ENCODE measurements around the gene MRPS18C. TPM values are rescaled to one million over a fixed set of nuclear protein-coding genes. Genes with fewer than 3 reads are reported as not detected.

The MRPS18C gene
- 10 to 100 TPM; 36.0 to 37.7 TPM for total RNA-seq
- long read RNA-seq, transcript MRPS18C-201 (6 exons, 1,643 nt): major isoform, 21 of 23 reads
- long read RNA-seq, partial matches to known transcripts: 0 of 23 reads
- long read RNA-seq, other reads (novel, unspliced or antisense): 0 of 23 reads

GRCh38 chr4:83455281-83456183 is at the start of gene MRPS18C, which contains the start of gene HELQ:
Gene MRPS18C (plus strand): TSS chr4:83456058. CDS start chr4:83456078, 20 bp downstream.
Gene HELQ (minus strand): TSS chr4:83455823. CDS start chr4:83455693, 130 bp downstream.
- intact Hi-C loops (cut with DNase I, micrococcal nuclease): loop anchor here in 1 of 2 donors (10.0 kb wide), 1 partner anchor 1081 kb away; the partner anchor contains the start of gene HNRNPD
- DNase-seq: peak; percentile 95 to 98
- peak; percentile 95 for ATAC-seq

DNA sequence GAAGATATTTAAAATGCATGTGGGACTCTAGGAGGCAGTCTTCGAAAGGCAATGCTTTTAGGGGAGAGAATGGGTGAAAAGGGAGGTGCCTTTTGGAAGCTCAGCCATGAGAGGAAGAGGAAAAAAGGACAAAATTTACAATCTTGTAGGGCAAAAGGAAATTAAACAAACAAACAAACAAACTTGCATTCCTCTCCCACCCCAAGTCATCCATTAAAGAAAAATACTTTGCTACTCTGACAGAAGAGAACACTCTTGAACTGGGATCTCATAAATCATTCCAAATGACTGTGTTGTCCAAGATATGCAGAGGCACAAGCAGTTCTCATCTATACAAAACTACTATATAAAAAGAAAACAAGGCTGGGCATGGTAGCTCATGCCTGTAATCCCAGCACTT is 47.0 kb upstream of the MRPS18C start:
- no peak for DNase-seq
- no peak for ATAC-seq
- intact Hi-C loops (cut with DNase I, micrococcal nuclease): no loop called here

- ATAC-seq (no peak), DNase-seq (no peak)
- intact Hi-C loops (cut with DNase I, micrococcal nuclease): no loop called here
Observed at GRCh38 chr4:83413676-83414075, 42.2 kb upstream of the MRPS18C start.

DNA sequence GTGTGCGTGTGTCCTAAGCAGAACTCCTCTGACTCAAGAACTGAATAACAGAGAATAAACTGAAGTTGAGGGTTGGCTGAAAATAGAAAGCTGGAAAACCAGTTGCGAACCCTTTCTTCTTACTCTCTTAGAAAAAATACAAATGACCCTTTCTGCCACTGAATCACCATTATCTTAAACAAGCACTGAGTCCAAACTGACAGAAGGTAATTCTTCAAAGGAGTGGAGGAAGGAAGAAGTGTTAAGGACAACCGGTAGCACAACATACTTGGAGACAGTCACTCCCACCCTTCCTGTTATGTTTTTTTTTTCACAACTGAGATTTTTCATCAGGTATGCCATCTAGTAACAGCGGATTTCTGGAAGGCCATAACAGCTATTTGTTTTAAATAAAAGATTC is 38.3 kb upstream of the MRPS18C start:
- DNase-seq: no peak
- intact Hi-C loops (cut with DNase I, micrococcal nuclease): no loop called here

DNA sequence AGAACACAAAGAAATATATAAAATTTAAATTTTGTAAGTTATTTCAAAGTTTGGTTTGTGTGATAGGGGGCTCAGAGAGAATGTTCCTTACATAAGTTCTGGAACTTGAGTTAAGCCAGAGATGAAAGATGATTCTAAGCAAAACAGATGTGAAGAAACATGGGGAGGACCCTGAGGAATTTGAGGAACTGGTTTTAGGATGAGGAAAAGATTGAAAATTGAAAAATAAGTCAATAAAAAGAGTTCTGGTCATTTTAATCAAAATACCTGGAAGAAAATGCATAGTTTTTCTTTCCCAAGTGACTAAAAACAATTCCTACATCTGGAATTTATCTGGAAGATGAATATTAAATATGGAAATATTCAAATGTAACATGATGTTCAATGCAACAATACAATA is 37.6 kb upstream of the MRPS18C start:
- ATAC-seq (no peak), DNase-seq (no peak)
- intact Hi-C loops (cut with DNase I, micrococcal nuclease): no loop called here

More for the DNA sequence above, 38.3 kb upstream of the MRPS18C start:
- no peak for ATAC-seq

DNA sequence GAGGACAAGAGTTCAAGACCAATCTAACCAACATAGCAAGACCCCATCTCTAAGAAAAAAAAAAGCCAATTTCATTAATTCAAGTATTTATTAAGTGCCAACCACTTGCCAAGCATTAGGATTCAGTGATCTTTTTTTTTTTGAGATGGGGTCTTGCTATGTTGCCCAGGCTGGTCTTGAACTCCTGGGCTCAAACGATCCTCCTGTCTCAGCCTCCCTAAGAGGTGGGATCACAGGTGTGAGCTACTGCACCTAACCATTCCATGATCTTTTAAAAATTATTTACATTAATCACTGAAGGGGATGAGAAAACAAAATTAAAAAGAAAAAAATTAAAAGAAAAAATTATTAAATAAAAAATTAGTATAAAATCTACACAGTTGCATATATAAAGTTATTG is 24.7 kb upstream of the MRPS18C start:
- intact Hi-C loops (cut with DNase I, micrococcal nuclease): no loop called here
- DNase-seq (no peak), ATAC-seq (no peak)

DNA sequence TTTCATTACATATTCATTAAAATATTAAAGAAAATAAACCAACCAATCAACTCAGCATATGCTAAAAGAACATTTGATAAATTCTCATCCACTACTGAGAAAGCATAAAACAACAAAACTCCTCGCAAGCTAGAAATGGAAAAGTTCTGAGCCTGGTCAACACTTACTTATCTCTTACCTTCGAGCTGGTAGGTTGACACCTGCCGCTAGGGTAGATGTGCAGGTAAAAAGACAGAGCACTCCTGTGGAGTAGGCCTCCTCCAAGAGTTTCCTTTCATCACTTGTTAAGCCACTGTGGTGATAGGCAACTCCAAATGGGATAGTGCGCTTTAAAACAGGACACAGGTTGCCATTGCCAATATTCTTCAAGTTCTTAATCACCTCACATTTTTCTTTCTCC is 19.2 kb upstream of the MRPS18C start:
- no peak for ATAC-seq
- intact Hi-C loops (cut with DNase I, micrococcal nuclease): no loop called here
- DNase-seq: no peak

GRCh38 chr4:83438719-83439118 is 17.1 kb upstream of the MRPS18C start:
- intact Hi-C loops (cut with DNase I, micrococcal nuclease): no loop called here
- ATAC-seq (no peak), DNase-seq (no peak)

GRCh38 chr4:83440148-83440814 is 15.6 kb upstream of the MRPS18C start:
- intact Hi-C loops (cut with DNase I, micrococcal nuclease): no loop called here
- DNase-seq (no peak), ATAC-seq (no peak)

DNA sequence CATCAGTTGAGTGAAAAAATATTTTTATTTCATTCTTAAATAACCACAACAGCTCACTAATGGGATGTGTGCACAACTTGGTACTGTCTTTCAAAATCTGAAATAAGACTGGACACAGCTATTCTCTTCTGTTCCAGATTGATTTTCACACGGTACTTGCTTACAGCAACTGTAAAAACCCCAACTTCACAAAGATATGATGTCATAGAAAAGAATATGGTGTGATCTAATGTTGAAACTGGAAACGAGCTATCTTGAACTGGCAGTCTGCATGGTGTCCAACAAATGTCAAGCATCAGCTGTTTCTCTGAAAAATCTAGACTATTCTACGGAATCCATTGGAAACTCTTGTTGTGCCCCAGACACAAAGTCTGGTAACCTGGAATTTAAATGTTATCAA is 15.0 kb upstream of the MRPS18C start:
- ATAC-seq: no peak
- intact Hi-C loops (cut with DNase I, micrococcal nuclease): no loop called here
- DNase-seq: no peak

DNA sequence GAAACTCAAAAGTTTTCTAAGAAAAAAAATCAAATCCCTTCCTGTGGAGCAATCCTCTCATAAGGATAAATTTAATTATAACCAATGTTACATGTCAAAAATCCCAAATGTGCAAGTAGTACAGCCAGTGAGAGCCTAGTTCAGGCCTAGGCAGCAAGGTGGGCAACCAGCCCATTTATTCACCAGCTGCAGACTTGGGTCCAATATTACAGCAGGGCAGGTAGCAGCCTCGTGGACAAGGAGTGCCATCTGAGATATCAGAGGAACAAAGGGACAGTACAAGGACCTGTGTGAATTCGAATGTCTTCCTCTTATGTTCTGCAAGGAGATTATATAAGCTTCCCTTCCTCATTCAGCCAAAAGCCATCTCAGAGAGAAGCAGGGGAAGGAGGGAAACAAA is 6.8 kb upstream of the MRPS18C start:
- intact Hi-C loops (cut with DNase I, micrococcal nuclease): no loop called here
- ATAC-seq (no peak), DNase-seq (no peak)

GRCh38 chr4:83454686-83455085 is 1.2 kb upstream of the MRPS18C start:
- intact Hi-C loops (cut with DNase I, micrococcal nuclease): loop anchor here in 1 of 2 donors (10.0 kb wide), 1 partner anchor 1080 kb away; the partner anchor contains the start of gene HNRNPD
- no peak for ATAC-seq
- no peak for DNase-seq

- intact Hi-C loops (cut with DNase I, micrococcal nuclease): loop anchor here in 1 of 2 donors (10.0 kb wide), 1 partner anchor 1081 kb away; the partner anchor contains the start of gene HNRNPD
- ATAC-seq (no peak), DNase-seq (no peak)
Observed at GRCh38 chr4:83456184-83456501, 285 bp downstream of the MRPS18C start.

DNA sequence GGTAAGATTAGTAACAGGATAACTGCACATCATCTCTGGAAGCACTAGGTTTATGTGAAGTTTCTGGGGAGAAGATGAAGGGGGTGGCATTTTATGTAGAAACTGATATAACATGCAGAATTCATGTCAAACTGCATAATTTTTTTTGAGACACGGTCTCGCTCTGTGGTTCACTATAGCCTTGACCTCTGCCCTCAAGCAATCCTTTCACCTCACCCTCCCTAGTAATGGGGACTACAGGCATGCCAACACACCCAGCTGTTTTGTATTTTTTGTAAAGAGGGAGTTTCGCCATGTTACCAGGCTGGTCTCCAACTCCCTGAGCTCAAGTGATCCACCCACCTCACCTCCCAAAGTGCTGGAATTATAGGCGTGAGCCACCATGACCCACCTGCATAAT is 17.6 kb downstream of the MRPS18C start:
- intact Hi-C loops (cut with DNase I, micrococcal nuclease): no loop called here
- ATAC-seq: no peak
- no peak for DNase-seq

- ATAC-seq (no peak), DNase-seq (no peak)
- intact Hi-C loops (cut with DNase I, micrococcal nuclease): no loop called here
Observed at GRCh38 chr4:83473966-83474365, 18.1 kb downstream of the MRPS18C start.

DNA sequence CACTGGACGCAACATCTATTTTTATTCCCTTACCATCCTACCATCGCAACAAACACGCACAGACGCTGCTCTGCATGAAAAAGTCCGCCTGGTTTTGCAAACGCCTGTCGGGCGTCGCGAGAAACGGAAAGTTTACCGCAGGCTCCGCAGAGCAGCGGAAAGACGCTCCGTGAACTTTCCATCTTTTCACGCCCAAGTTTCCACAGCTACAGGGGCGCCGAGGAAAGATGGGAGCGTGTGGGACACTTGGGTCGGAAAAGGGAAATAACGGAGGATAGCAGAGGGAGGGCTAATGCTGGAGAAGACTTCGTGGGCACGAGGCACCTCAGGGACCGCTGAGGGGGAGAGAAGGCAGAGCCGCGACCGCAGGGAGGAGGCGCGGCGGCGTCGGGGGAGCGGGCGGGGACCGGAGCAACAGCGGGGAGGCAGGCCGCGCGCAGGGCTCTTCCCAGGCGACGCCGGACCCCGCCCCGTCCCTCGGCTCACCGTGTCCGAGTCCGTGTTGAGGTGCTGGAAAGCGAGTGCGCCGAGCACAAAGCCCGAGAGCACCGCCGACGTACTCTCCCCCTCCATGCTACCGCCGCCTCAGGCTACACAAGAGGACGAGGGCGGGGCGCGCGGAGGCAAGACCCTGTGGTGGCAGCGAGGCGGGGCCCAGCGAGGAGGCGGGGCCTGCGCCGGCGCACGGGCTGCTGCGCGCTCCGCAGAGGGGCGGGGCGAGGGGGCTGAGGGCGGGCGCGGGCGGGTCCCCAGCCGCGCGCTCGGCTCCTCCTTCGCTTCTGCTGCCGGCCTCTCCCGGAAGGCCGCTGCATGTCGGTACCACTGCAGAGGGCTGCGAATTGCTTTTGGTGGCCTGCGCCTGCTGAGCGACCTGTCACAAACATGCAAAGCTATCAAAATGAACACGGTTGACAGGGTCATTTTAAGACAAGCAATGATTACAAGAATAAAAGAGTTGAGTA is 28.9 kb downstream of the MRPS18C start, which contains the start of gene ABRAXAS1:
Gene ABRAXAS1 (minus strand): TSS at position 601 of the 962 bp plus-strand sequence. CDS start 28 bp downstream, at position 573.
- intact Hi-C loops (cut with DNase I, micrococcal nuclease): no loop called here
- DNase-seq: peak; percentile 90 to 96
- ATAC-seq: peak; percentile 98

- DNase-seq (no peak), ATAC-seq (no peak)
- intact Hi-C loops (cut with DNase I, micrococcal nuclease): no loop called here
Observed at GRCh38 chr4:83486457-83487129, 30.7 kb downstream of the MRPS18C start.

DNA sequence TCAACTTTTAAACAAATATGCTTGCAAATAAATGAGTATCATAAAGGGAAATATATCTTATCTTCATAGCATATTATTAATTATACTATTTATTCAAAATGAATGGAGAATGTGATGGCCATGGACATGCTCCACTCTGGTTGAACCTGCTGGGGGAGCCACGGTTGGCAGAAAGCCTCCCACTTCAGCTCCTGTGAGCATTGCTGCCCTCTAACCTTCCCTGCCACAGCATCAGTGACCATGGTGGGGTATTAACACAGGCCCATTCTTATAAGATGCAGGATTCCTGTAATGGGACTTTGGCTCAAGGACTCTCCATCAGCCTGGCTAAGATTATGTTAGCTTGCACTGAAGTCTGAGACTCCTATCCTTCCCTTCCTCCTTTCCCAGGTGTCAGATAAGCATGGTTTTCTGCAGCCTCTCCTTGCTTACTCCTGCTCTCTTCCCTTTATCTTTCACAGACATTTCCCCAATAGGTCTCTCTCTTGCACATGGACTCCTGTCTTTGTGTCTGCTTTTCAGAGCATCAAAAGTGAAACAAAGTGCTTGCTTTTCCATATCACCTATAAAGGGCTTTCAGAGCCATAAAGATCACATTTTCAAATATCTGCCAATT is 34.0 kb downstream of the MRPS18C start:
- no peak for DNase-seq
- intact Hi-C loops (cut with DNase I, micrococcal nuclease): no loop called here
- ATAC-seq: no peak
